ENCODE results near the gene TRPV4. TPM values are rescaled to one million over a fixed set of nuclear protein-coding genes. Genes with fewer than 3 reads are reported as not detected.

The TRPV4 gene
- polyA plus RNA-seq, 1 of the 3 experiments (the other 2 are of a cell fraction), result 5.2 TPM

GRCh38 chr12:109779382-109779781, 53.8 kb downstream of the TRPV4 start:
- 81% methylated on average over 6 of the region's 6 CpGs for WGBS (ENCODE audit: low lambda C conversion rate)
- Histone ChIP-seq H3K4me1 (ENCODE audit: control insufficient read depth in 1 of 2, insufficient read depth in 2 of 2, low read depth in 1 of 2, low read length in 1 of 2) (peaks cover 0 to 3% of the 10 kb centered on the region in 2 experiments; a peak in 1 of 4 replicates), H4K20me1 (ENCODE audit: insufficient read depth) (no peaks in the 10 kb centered on the region), H3K36me3 (replicated peaks in 1 of 2; ENCODE audit: control insufficient read depth in 1 of 2, insufficient read depth in 2 of 2, low read length in 1 of 2) (no peaks in the 10 kb centered on the region), H3K9me2 (no peaks in the 10 kb centered on the region), H3F3A (replicated peaks; ENCODE audit: insufficient read depth) (no peaks in the 10 kb centered on the region), H2AFZ (ENCODE audit: low read depth) (no peak overlapping the region), H3K79me2 (ENCODE audit: insufficient read depth) (no peaks in the 10 kb centered on the region), H3K9me3 (no peaks in the 10 kb centered on the region), H3K9ac (no peak overlapping the region), H3K27me3 (ENCODE audit: insufficient read depth) (no peaks in the 10 kb centered on the region), H3K4me2 (no peak overlapping the region), H3K27ac (ENCODE audit: low read depth in 2 of 2, low read length in 1 of 2) (no peak overlapping the region), H3K4me3 (ENCODE audit: low read depth in 2 of 2, low read length in 1 of 2) (no peak overlapping the region)
- TF ChIP-seq FOXJ3 (CRISPR knock-in tag; IDR thresholded peaks at IDR 0.05) (no peak), ZBTB33 (IDR thresholded peaks at IDR 0.05; ENCODE audit: borderline replicate concordance, low read depth) (no peak), RAD21 (IDR thresholded peaks at IDR 0.05; ENCODE audit: low read length) (peak; percentile 52), IRF3 (IDR thresholded peaks at IDR 0.05; ENCODE audit: low read depth, low read length) (no peak), TEAD4 (IDR thresholded peaks at IDR 0.05; ENCODE audit: borderline replicate concordance, insufficient read depth) (no peak), REST (IDR thresholded peaks at IDR 0.05; ENCODE audit: low read depth, low read length) (no peak), PBX3 (IDR thresholded peaks at IDR 0.05) (no peak), MXI1 (IDR thresholded peaks at IDR 0.05; ENCODE audit: low read depth, low read length) (no peak)
- no peak for DNase-seq
- POLR2A ChIA-PET, result no interaction called here
- CTCF ChIA-PET, result interaction anchor here (1.0 to 1.3 kb wide), 4 partner anchors 132 to 267 kb away, joined by 3 read pairs; no protein-coding TSS in a partner anchor
